Effector memory CD8-positive, alpha-beta T cell (primary cell): ENCODE data around the gene CCBE1.

ENCODE experiments used
- ATAC-seq: fragments of 150-1000 bp; cut with Tn5 transposase; replicated peaks from 2 replicates; pipeline ENCODE4 v1.10.0; 2021; ENCODE audit warnings: mild to moderate bottlenecking, moderate library complexity
- DNase-seq, 3 experiments: peaks; one replicate each; pipeline ENCODE4 v3.0.0; 2021
- H3K27ac Mint-ChIP-seq, 2 donors: one replicate each; pipeline ENCODE4 v1.8.0; 2022; ENCODE audit warnings: mild to moderate bottlenecking in 2 of 2, mixed read lengths in 2 of 2, moderate library complexity in 2 of 2
- H3K27me3 Mint-ChIP-seq, 2 donors: one replicate each; pipeline ENCODE4 v1.8.0; 2022; ENCODE audit warnings: mixed read lengths in 2 of 2
- H3K36me3 Mint-ChIP-seq: one replicate; pipeline ENCODE4 v1.8.0; 2022; ENCODE audit warnings: mild to moderate bottlenecking, moderate library complexity, mixed read lengths; ENCODE audit not compliant: insufficient read depth
- H3K4me1 Mint-ChIP-seq, 2 donors: one replicate each; pipeline ENCODE4 v1.8.0; 2022; ENCODE audit warnings: low read depth in 2 of 2, mixed read lengths in 2 of 2
- H3K4me3 Mint-ChIP-seq, 2 donors: one replicate each; pipeline ENCODE4 v1.8.0; 2022; ENCODE audit warnings: mild to moderate bottlenecking in 2 of 2, mixed read lengths in 2 of 2, moderate library complexity in 2 of 2
- H3K9me3 Mint-ChIP-seq, 2 donors: one replicate each; pipeline ENCODE4 v1.8.0; 2022; ENCODE audit warnings: mixed read lengths in 2 of 2

The CCBE1 gene

GRCh38 chr18:59706499-59706898, 9.3 kb upstream of the CCBE1 start:
- Mint-ChIP-seq H3K27ac (no peak overlapping the region), H3K4me3 (no peak overlapping the region), H3K36me3 (no peaks in the 10 kb centered on the region), H3K4me1 (no peaks in the 10 kb centered on the region), H3K9me3 (no peaks in the 10 kb centered on the region), H3K27me3 (peaks cover 6 to 18% of the 10 kb centered on the region in 2 donors)
- DNase-seq (no peak), ATAC-seq (no peak)

- H3K27me3 Mint-ChIP-seq: peaks cover 6 to 17% of the 10 kb centered on the region in 2 donors
- no peaks in the 10 kb centered on the region for H3K36me3 Mint-ChIP-seq
These were observed 7.9 kb upstream of the CCBE1 start for GRCh38 chr18:59705145-59705544.

GRCh38 chr18:59704146-59704545, 6.9 kb upstream of the CCBE1 start:
- ATAC-seq (no peak), DNase-seq (no peak)
- H3K36me3 Mint-ChIP-seq: no peaks in the 10 kb centered on the region
- H3K4me1 Mint-ChIP-seq: no peaks in the 10 kb centered on the region
- no peaks in the 10 kb centered on the region for H3K9me3 Mint-ChIP-seq
- H3K4me3 Mint-ChIP-seq: no peak overlapping the region
- no peak overlapping the region for H3K27ac Mint-ChIP-seq
- peaks cover 13 to 17% of the 10 kb centered on the region in 2 donors for H3K27me3 Mint-ChIP-seq

More at GRCh38 chr18:59705145-59705544, 7.9 kb upstream of the CCBE1 start:
- H3K9me3 Mint-ChIP-seq: no peaks in the 10 kb centered on the region
- no peak overlapping the region for H3K27ac Mint-ChIP-seq
- H3K4me1 Mint-ChIP-seq: no peaks in the 10 kb centered on the region
- ATAC-seq (no peak), DNase-seq (no peak)
- no peak overlapping the region for H3K4me3 Mint-ChIP-seq

- H3K27ac Mint-ChIP-seq: no peak overlapping the region
These were observed 4.0 kb upstream of the CCBE1 start for GRCh38 chr18:59701272-59701671.

GRCh38 chr18:59700535-59700967, 3.3 kb upstream of the CCBE1 start:
- Mint-ChIP-seq H3K9me3 (no peaks in the 10 kb centered on the region), H3K36me3 (no peaks in the 10 kb centered on the region), H3K27me3 (peaks cover 27 to 43% of the 10 kb centered on the region in 2 donors), H3K4me3 (no peak overlapping the region), H3K27ac (no peak overlapping the region), H3K4me1 (peaks cover 3 to 4% of the 10 kb centered on the region in 2 donors)
- DNase-seq (no peak), ATAC-seq (no peak)

More at GRCh38 chr18:59701272-59701671, 4.0 kb upstream of the CCBE1 start:
- peaks cover 2 to 3% of the 10 kb centered on the region in 2 donors for H3K4me1 Mint-ChIP-seq
- H3K27me3 Mint-ChIP-seq: peaks cover 20 to 36% of the 10 kb centered on the region in 2 donors
- no peak overlapping the region for H3K4me3 Mint-ChIP-seq
- DNase-seq: no peak
- H3K36me3 Mint-ChIP-seq: no peaks in the 10 kb centered on the region
- H3K9me3 Mint-ChIP-seq: no peaks in the 10 kb centered on the region
- ATAC-seq: no peak

- H3K27me3 Mint-ChIP-seq: peaks cover 33 to 49% of the 10 kb centered on the region in 2 donors
- no peak overlapping the region for H3K27ac Mint-ChIP-seq
- H3K36me3 Mint-ChIP-seq: no peaks in the 10 kb centered on the region
- H3K9me3 Mint-ChIP-seq: no peaks in the 10 kb centered on the region
- DNase-seq: no peak
- no peak for ATAC-seq
- H3K4me3 Mint-ChIP-seq: no peak overlapping the region
- H3K4me1 Mint-ChIP-seq: peaks cover 3 to 4% of the 10 kb centered on the region in 2 donors
These were observed 2.7 kb upstream of the CCBE1 start for GRCh38 chr18:59699750-59700534.

GRCh38 chr18:59699061-59699460, 1.8 kb upstream of the CCBE1 start:
- peaks cover 3 to 4% of the 10 kb centered on the region in 2 donors for H3K4me1 Mint-ChIP-seq
- H3K36me3 Mint-ChIP-seq: no peaks in the 10 kb centered on the region
- H3K27ac Mint-ChIP-seq: no peak overlapping the region
- H3K9me3 Mint-ChIP-seq: no peaks in the 10 kb centered on the region
- no peak for DNase-seq
- peaks cover 41 to 58% of the 10 kb centered on the region in 2 donors for H3K27me3 Mint-ChIP-seq
- no peak for ATAC-seq
- H3K4me3 Mint-ChIP-seq: no peak overlapping the region

GRCh38 chr18:59696311-59697235, 650 bp downstream of the CCBE1 start:
- Mint-ChIP-seq H3K4me3 (no peak overlapping the region), H3K27ac (no peak overlapping the region), H3K36me3 (no peaks in the 10 kb centered on the region), H3K4me1 (peaks cover 3 to 4% of the 10 kb centered on the region in 2 donors), H3K9me3 (no peaks in the 10 kb centered on the region), H3K27me3 (peaks cover 41 to 60% of the 10 kb centered on the region in 2 donors)
- ATAC-seq (no peak), DNase-seq (no peak)

- peaks cover 3% of the 10 kb centered on the region for H3K36me3 Mint-ChIP-seq
- no peak for ATAC-seq
- H3K4me3 Mint-ChIP-seq: no peak overlapping the region
- peaks cover 41 to 66% of the 10 kb centered on the region in 2 donors for H3K27me3 Mint-ChIP-seq
- H3K27ac Mint-ChIP-seq: no peak overlapping the region
- no peaks in the 10 kb centered on the region for H3K9me3 Mint-ChIP-seq
- H3K4me1 Mint-ChIP-seq: peaks cover 3 to 4% of the 10 kb centered on the region in 2 donors
- DNase-seq: no peak
These were observed 1.7 kb downstream of the CCBE1 start for GRCh38 chr18:59695551-59695950.

GRCh38 chr18:59694824-59695223, 2.4 kb downstream of the CCBE1 start:
- Mint-ChIP-seq H3K36me3 (peaks cover 3% of the 10 kb centered on the region), H3K27ac (no peak overlapping the region), H3K4me3 (no peak overlapping the region), H3K4me1 (peaks cover 3 to 4% of the 10 kb centered on the region in 2 donors), H3K27me3 (peaks cover 39 to 59% of the 10 kb centered on the region in 2 donors), H3K9me3 (no peaks in the 10 kb centered on the region)
- ATAC-seq (no peak), DNase-seq (no peak)

- no peak for DNase-seq
These were observed 5.2 kb downstream of the CCBE1 start for GRCh38 chr18:59691996-59692395.

GRCh38 chr18:59690996-59691395, 6.2 kb downstream of the CCBE1 start:
- Mint-ChIP-seq H3K36me3 (peaks cover 3% of the 10 kb centered on the region), H3K9me3 (peaks cover 0 to 3% of the 10 kb centered on the region in 2 donors), H3K27ac (no peak overlapping the region), H3K27me3 (peaks cover 38 to 43% of the 10 kb centered on the region in 2 donors), H3K4me3 (no peak overlapping the region), H3K4me1 (no peaks in the 10 kb centered on the region)
- DNase-seq (no peak), ATAC-seq (no peak)

More at GRCh38 chr18:59691996-59692395, 5.2 kb downstream of the CCBE1 start:
- Mint-ChIP-seq H3K4me3 (no peak overlapping the region), H3K36me3 (peaks cover 3% of the 10 kb centered on the region), H3K9me3 (peaks cover 0 to 3% of the 10 kb centered on the region in 2 donors), H3K27ac (no peak overlapping the region), H3K4me1 (peaks cover 0 to 4% of the 10 kb centered on the region in 2 donors), H3K27me3 (peaks cover 44 to 52% of the 10 kb centered on the region in 2 donors)
- ATAC-seq: no peak

GRCh38 chr18:59690186-59690982, 6.8 kb downstream of the CCBE1 start:
- DNase-seq (no peak), ATAC-seq (no peak)
- H3K9me3 Mint-ChIP-seq: peaks cover 0 to 3% of the 10 kb centered on the region in 2 donors
- H3K27me3 Mint-ChIP-seq: peaks cover 32 to 37% of the 10 kb centered on the region in 2 donors
- H3K4me1 Mint-ChIP-seq: no peaks in the 10 kb centered on the region
- no peak overlapping the region for H3K4me3 Mint-ChIP-seq
- H3K27ac Mint-ChIP-seq: no peak overlapping the region
- peaks cover 3% of the 10 kb centered on the region for H3K36me3 Mint-ChIP-seq
